HepG2 (cell line): ENCODE data around the gene POLDIP3. TPM values are rescaled to one million over a fixed set of nuclear protein-coding genes. Genes with fewer than 3 reads are reported as not detected.

Source experiments
- BORCS8-MEF2B ChIP-seq: sonication (generic); formaldehyde crosslinking; IDR thresholded peaks from 2 replicates; pipeline ENCODE4 v1.8.0; 2022; ENCODE audit warnings: mild to moderate bottlenecking, missing genetic modification reagents
- DNMT1 ChIP-seq: sonication (generic); formaldehyde crosslinking; IDR thresholded peaks from 2 replicates; pipeline ENCODE4 v1.5.1; 2020; ENCODE audit warnings: mild to moderate bottlenecking, missing genetic modification reagents
- ESRRA ChIP-seq: sonication (generic); formaldehyde crosslinking; IDR thresholded peaks from 2 replicates; pipeline ENCODE4 v1.5.1; 2020; ENCODE audit warnings: mild to moderate bottlenecking, low read depth, missing genetic modification reagents
- HIVEP1 ChIP-seq: sonication (generic); formaldehyde crosslinking; IDR thresholded peaks from 2 replicates; pipeline ENCODE4 v1.4.0; 2020; ENCODE audit warnings: mild to moderate bottlenecking, missing genetic modification reagents
- JUND ChIP-seq: sonication (generic); formaldehyde crosslinking; IDR thresholded peaks from 2 replicates; pipeline ENCODE4 v1.8.0; 2022; ENCODE audit warnings: mild to moderate bottlenecking, missing genetic modification reagents
- MBNL3 ChIP-seq: fragments of 250-450 bp; sonication (Bioruptor Pico); conservative IDR thresholded peaks from 2 replicates; pipeline ENCODE4 v1.8.0; 2022; ENCODE audit warnings: mild to moderate bottlenecking, inconsistent platforms
- MXD1 ChIP-seq: sonication (generic); formaldehyde crosslinking; IDR thresholded peaks from 2 replicates; pipeline ENCODE4 v1.4.0; 2020; ENCODE audit warnings: mild to moderate bottlenecking, missing genetic modification reagents
- NFAT5 ChIP-seq: sonication (generic); formaldehyde crosslinking; IDR thresholded peaks from 2 replicates; pipeline ENCODE4 v1.4.0; 2020; ENCODE audit warnings: missing genetic modification reagents
- PBX2 ChIP-seq: IDR thresholded peaks from 2 replicates; pipeline ENCODE4 v1.6.1; 2016; ENCODE audit warnings: control low read depth
- PITX1 ChIP-seq: sonication (generic); formaldehyde crosslinking; IDR thresholded peaks from 2 replicates; pipeline ENCODE4 v1.5.1; 2020; ENCODE audit warnings: mild to moderate bottlenecking, missing genetic modification reagents
- RCOR2 ChIP-seq: IDR thresholded peaks from 2 replicates; pipeline ENCODE4 v1.6.1; 2016; ENCODE audit warnings: missing biosample characterization, missing genetic modification reagents
- SP2 ChIP-seq: sonication (generic); formaldehyde crosslinking; IDR thresholded peaks from 2 replicates; pipeline ENCODE4 v1.5.1; 2020; ENCODE audit warnings: mild to moderate bottlenecking, missing genetic modification reagents
- ZBTB20 ChIP-seq: sonication (generic); formaldehyde crosslinking; IDR thresholded peaks from 2 replicates; pipeline ENCODE4 v1.8.1; 2023; ENCODE audit warnings: missing genetic modification reagents, low read depth, mild to moderate bottlenecking, borderline replicate concordance
- ZFP36L1 ChIP-seq: sonication (generic); formaldehyde crosslinking; IDR thresholded peaks from 2 replicates; pipeline ENCODE4 v1.8.0; 2022; ENCODE audit warnings: mild to moderate bottlenecking, missing genetic modification reagents, moderate library complexity
- ZNF138 ChIP-seq: sonication (generic); formaldehyde crosslinking; IDR thresholded peaks from 2 replicates; pipeline ENCODE4 v1.5.0; 2020; ENCODE audit warnings: mild to moderate bottlenecking, low read depth, missing genetic modification reagents
- polyA plus RNA-seq, 8 experiments: library from polyadenylated mRNA; depleted of rRNA in 3 of 8; stranded (reverse) in 7 of 8; unstranded in 1 of 8; fragments of >200 nt; fragmentation: Illumina TruSeq in 4 of 8; extraction: Trizol in 4 of 8; gene quantifications; 2 replicates each; pipeline versions ENCODE4 v1.2.1 to v1.2.3, GENCODE V29; 2011 to 2016; ENCODE audit warnings: low read depth in 4 of 8, missing spikeins in 1 of 8, mixed read lengths in 1 of 8; ENCODE audit not compliant: insufficient read depth in 1 of 8
- total RNA-seq, 5 experiments: library from RNA; depleted of rRNA; stranded (reverse); fragments of >200 nt; fragmentation: Illumina TruSeq; extraction: Trizol; gene quantifications; 2 replicates each; pipeline ENCODE4 v1.2.3, GENCODE V29; 2016; ENCODE audit warnings: low read depth in 1 of 5
- TF ChIP-seq, protein P1 (sequence below): sonication (generic); formaldehyde crosslinking; IDR thresholded peaks from 2 replicates; pipeline ENCODE4 v1.4.0; 2020; ENCODE audit warnings: missing genetic modification reagents, borderline replicate concordance
- TF ChIP-seq, protein P2 (sequence below): fragments of 450-650 bp; IDR thresholded peaks from 2 replicates; pipeline ENCODE4 v1.6.1; 2017; ENCODE audit warnings: mild to moderate bottlenecking

POLDIP3 gene
- total and polyA plus RNA-seq, 2 of the 13 experiments (the other 11 are each of a cell fraction or from before 2014, with no cell fraction given), result 45.8 to 47.4 TPM

GRCh38 chr22:42615092-42615859 is 593 bp upstream of the POLDIP3 start (continued):
- TF ChIP-seq, protein P1, sequence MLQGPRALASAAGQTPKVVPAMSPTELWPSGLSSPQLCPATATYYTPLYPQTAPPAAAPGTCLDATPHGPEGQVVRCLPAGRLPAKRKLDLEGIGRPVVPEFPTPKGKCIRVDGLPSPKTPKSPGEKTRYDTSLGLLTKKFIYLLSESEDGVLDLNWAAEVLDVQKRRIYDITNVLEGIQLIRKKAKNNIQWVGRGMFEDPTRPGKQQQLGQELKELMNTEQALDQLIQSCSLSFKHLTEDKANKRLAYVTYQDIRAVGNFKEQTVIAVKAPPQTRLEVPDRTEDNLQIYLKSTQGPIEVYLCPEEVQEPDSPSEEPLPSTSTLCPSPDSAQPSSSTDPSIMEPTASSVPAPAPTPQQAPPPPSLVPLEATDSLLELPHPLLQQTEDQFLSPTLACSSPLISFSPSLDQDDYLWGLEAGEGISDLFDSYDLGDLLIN (CRISPR knock-in tag), result no peak; the same call in 1 of the 2 replicates
- TF ChIP-seq PBX2 (CRISPR knock-in tag), result no peak
- no peak; the same call in 1 of the 2 replicates for TF ChIP-seq BORCS8-MEF2B (CRISPR knock-in tag)
- TF ChIP-seq ZFP36L1, result peak; percentile 78; the same call in 1 of the 2 replicates
- TF ChIP-seq MXD1 (CRISPR knock-in tag), result no peak; the same call in 1 of the 2 replicates
- TF ChIP-seq DNMT1 (CRISPR knock-in tag), result no peak; the same call in 1 of the 2 replicates
- peak; percentile 93 for TF ChIP-seq ESRRA
- no peak for TF ChIP-seq SP2 (CRISPR knock-in tag)
- TF ChIP-seq, protein P2, sequence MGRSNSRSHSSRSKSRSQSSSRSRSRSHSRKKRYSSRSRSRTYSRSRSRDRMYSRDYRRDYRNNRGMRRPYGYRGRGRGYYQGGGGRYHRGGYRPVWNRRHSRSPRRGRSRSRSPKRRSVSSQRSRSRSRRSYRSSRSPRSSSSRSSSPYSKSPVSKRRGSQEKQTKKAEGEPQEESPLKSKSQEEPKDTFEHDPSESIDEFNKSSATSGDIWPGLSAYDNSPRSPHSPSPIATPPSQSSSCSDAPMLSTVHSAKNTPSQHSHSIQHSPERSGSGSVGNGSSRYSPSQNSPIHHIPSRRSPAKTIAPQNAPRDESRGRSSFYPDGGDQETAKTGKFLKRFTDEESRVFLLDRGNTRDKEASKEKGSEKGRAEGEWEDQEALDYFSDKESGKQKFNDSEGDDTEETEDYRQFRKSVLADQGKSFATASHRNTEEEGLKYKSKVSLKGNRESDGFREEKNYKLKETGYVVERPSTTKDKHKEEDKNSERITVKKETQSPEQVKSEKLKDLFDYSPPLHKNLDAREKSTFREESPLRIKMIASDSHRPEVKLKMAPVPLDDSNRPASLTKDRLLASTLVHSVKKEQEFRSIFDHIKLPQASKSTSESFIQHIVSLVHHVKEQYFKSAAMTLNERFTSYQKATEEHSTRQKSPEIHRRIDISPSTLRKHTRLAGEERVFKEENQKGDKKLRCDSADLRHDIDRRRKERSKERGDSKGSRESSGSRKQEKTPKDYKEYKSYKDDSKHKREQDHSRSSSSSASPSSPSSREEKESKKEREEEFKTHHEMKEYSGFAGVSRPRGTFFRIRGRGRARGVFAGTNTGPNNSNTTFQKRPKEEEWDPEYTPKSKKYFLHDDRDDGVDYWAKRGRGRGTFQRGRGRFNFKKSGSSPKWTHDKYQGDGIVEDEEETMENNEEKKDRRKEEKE, result no peak
- peak; percentile 81; the same call in 1 of the 2 replicates for TF ChIP-seq JUND
- peak; percentile 53; the same call in 1 of the 2 replicates for TF ChIP-seq ZBTB20 (CRISPR knock-in tag)
- TF ChIP-seq NFAT5 (CRISPR knock-in tag), result peak; percentile 61; the same call in 1 of the 2 replicates
- no peak for TF ChIP-seq MBNL3 (CRISPR knock-in tag)
- peak; percentile 39; the same call in 1 of the 2 replicates for TF ChIP-seq PITX1 (CRISPR knock-in tag)
- TF ChIP-seq HIVEP1 (CRISPR knock-in tag), result no peak; the same call in 1 of the 2 replicates
- TF ChIP-seq ZNF138, result no peak
- peak; percentile 32; the same call in 1 of the 2 replicates for TF ChIP-seq RCOR2 (CRISPR knock-in tag)
